T1000 (cell line): Measurements from ENCODE around the gene FOXD2.
"Not testable (repeated sequence)": the region's sequence is repeated elsewhere in the genome, so short reads cannot be mapped to it uniquely, and the experiment has no call there.

ENCODE experiments used
- DNase-seq: peaks from one replicate; lab custom pipeline; 2025; ENCODE audit warnings: mixed read lengths; lab: John Stamatoyannopoulos, UW

Gene FOXD2

GRCh38 chr1:47439819-47440598, 2.2 kb downstream of the FOXD2 start:
- DNase-seq = no peak

DNA sequence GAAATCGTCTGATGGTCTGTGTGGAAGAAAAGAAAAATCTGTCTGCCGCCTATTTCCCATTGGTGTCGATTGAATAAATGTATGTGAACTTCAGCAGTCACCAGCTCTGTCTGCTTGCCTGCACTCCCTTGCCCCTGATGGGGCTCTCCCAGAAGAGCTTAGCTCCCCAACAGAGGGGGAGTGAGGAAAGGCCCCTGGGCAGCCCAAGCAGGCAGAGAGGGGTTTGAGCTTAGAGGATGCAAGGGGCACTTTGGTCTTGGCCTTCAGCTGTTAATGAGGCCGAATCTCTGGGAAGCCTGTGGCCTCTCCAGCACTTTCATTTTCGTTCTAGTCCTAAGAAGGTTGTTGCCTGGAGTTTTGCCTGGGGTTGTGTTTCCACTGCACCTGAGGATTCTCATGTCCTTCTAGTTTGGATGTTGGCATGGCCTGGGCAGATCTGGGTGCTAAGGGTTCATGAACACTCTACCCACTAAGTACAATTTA, 2.8 kb downstream of the FOXD2 start:
- DNase-seq = no peak

DNA sequence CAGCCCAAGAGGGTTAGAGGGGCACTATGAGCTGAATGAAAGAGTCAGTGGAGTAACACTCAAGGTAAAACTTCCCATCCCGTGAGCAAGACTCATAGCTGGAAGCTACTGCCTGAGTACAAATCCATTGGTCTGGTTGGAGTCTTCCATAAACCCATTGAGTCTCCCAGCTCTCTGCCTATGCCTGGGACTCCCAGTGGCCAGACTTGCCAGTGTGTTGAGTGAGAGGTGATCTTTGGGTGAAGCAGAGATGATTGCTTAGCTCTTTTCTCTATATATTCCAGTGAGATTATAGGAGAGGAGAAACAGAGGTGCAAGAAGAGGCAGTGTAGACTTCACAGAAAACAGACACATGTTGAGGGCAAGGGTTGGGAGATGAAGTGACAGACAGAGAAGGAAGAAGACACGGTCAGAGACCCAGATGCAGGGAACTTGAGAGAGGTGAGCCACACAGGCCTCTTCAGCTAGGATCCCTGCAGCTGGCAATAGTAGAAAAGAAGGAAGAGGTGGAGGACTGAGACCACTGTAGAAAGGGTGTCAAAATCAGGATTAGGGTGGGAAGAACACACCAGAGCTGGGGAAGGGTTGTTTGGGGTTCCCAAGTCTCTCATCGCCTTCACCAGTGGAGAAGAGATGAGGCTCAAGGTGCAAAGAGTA, 3.7 kb downstream of the FOXD2 start:
- DNase-seq = no peak

- no peak for DNase-seq
Measured at GRCh38 chr1:47442202-47442601, 4.4 kb downstream of the FOXD2 start.

DNA sequence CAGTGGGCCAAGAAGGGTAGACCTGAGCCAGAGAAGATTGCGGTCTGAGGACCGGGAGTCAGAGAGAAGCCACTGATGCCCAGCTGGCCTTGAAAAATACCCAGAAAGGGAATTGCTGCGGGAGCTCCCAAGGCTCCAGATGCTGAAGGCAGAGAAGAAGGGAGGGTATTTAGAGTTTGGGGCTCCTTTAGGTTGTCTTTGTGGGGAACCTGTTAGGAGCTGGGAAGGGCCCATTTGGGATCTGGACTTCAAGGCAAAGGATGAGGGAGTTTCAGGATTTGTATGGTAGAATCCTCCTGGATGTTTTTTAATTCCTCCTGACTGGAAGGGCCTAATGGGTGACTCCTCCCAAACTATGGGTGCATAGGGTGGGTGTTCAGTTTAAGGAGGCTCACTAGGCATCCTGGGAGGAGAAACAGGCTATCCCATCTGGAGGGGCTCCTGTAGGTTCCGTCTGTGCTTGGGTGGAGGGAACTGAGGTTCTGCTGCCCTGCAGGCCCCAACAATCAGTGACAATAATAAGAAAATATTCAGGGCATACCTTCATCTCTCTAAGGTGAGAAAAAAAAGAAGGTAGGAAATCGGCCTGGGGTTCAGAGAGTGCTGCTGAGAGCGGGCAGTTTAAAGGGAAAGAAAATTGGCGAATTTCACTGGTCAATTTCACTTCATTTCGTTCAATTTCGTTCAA, 5.1 kb downstream of the FOXD2 start:
- no peak for DNase-seq

DNA sequence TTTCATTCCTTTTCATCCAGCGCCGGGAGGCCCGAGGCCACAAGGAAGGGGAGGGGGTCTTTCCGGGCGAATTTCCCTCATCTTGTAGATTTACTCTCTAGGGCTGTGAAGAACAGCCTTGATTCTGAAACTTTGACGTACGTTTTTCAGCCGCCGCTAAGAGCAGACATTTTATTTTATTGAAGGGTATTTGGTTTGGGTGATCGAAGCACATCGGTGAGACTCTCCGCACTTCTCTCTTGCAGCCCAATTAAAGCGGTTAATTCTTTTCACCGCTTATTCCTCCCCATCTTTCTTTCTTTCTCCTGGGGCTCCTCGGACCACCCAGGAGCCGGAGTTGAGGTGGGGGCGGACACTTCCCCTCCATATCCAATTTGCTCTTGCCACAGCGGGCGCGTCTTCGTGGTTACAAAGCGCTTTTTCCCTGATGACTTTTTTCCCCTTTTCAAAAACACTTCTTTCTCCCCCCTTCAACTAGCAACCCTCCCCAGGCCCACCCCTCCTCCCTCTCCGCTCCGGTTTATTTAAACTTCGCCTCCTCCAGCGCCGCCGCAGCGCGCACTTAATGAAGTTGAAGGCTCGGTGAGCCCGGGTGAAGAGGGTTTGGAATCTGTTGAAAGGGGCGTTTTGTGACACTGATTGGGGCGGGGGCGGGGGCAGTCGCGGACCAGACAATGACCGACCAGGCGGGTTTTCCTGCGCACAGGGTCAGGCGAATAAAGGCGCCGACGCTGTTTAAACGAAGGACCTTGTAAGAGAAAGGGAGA, 5.9 kb downstream of the FOXD2 start:
- DNase-seq = no peak

- DNase-seq = no peak
Measured at GRCh38 chr1:47444297-47444561, 6.4 kb downstream of the FOXD2 start.

- no peak for DNase-seq
Measured at GRCh38 chr1:47444562-47445465, 7.0 kb downstream of the FOXD2 start.

DNA sequence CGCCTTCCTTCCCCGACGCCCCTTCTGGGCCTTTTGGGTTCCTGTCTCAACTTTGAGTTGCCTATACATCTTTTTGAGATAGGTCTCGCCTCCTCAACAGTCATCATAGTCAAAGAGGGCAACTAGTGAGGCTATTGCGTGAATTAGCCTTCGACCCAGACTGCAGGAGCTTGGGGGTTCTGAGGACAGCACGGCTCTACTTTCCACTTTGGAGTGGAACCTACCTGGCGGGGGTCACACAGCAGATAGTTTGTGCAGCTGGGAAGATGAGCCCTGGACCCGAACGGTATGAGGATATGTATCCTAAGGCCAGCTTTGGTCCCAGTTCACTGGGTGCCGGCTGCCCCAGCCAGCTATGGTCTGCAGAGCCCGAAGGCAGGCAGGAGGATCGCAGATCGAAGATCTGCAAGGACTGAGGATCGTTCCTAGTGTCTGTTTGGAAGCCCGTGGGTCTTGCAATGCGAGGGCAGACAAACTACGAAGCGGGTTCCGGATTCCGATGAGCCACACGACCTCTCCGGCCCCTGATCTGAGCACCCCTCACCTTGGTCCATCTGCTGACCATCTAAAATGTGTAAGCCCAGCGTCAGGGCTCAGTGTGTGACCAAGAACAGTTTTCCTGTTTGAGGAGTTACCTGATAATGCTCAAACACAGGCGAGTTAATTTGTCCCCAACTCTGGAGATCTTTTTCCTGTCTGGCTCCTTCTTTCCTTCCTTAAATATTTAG, 8.1 kb downstream of the FOXD2 start:
- no peak for DNase-seq

GRCh38 chr1:47448462-47449222, 10.8 kb downstream of the FOXD2 start:
- DNase-seq = no peak

DNA sequence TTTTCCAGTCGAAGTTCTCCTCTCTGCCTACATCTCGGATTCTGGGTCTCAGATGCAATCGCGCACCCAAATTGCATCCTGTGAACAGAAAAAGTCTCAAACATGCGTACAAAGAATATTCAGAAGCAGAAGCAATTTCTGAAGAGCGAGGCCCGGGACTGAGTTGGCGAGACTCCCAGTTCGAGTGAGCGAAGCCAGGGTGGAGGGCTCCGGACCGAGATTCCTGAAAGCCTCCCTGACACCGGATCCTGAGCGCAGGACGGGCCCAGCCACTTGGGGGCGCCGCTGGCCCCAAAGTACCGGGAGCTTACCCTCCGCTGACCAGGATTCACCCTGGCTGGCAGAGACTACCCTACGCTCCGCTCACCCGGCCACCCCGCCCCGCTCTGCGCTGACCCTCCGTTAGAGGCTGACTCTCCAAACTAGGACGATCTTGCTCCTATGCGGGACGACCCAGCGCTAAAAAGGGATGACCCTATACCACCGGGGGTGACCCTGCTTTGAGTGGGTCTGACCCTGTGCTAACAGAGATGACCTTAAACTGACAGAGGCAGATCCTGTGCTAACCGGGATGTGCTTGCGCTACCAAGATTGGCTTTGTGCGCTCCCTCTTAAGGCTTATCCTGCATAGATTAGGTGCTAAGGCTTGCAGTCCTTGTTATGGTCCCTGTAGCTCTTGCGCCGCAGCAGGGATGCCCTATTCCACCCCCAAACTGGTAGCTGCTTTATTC, 12.1 kb downstream of the FOXD2 start:
- DNase-seq = no peak

GRCh38 chr1:47450606-47451005, 12.8 kb downstream of the FOXD2 start:
- no peak for DNase-seq

GRCh38 chr1:47452426-47452825, 14.6 kb downstream of the FOXD2 start:
- DNase-seq = no peak

DNA sequence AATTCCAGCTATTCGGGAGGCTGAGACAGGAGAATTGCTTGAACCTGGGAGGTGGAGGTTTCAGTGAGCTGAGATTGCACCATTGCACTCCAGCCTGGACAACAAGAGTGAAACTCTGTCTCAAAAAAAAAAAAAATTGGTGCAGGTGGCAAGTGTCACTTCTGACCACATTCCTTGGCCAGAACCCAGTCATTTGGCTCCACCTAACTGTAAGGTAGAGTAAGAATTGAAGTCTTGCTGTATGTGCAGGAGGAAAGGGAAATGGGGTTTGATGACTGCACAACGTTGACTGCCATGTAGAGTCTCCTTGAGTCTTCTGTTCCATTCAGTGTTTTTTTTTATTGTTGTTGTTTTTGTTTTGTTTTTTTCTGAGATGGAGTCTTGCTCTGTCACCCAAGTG, 16.1 kb downstream of the FOXD2 start:
- not testable (repeated sequence) for DNase-seq

GRCh38 chr1:47456250-47456649, 18.4 kb downstream of the FOXD2 start:
- no peak for DNase-seq

- DNase-seq = not testable (repeated sequence)
Measured at GRCh38 chr1:47457547-47457946, 19.7 kb downstream of the FOXD2 start.

GRCh38 chr1:47459253-47459788, 21.5 kb downstream of the FOXD2 start:
- DNase-seq = no peak

DNA sequence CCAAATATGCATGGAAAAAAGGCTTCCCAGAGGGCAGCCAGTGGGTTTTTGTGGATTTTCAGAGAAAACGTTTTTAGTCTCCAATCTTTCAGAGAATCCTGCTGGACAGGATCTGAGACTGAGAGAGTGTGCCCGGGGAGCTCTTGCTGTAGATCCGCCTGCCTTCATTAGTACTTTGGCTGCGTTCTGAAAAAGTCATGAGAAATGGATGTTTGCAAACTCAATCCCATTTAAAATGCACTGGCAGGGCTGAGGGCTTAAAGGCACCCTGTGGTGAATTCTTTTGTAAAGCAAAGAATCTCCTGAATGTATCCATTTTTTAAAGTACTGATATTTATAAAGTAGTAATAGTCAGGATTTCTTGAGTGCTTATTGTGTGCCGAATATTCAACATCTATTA, 22.2 kb downstream of the FOXD2 start:
- DNase-seq = no peak

DNA sequence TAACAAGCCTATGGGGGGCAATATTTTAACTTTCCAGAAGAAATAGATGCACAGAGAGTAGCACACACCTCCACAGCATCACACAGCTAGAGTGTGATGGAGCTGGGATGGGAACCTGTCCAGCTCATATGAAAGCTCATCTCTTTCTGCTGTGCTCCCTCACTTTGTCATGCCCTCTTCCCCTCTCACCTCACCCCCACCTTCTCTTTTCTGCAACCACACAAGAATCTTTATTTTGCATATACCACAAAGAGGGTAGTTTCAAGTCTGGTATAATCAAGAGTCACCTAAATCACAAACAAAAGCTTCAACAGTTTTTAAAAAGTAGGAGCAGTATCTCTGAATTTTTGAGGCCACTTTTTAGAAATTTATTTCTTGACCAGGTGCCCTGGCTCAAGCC, 22.6 kb downstream of the FOXD2 start:
- DNase-seq = no peak
